Mammary microvascular endothelial cell (primary cell): ENCODE measurements around the gene MRPS22. TPM values are rescaled to one million over a fixed set of nuclear protein-coding genes. Genes with fewer than 3 reads are reported as not detected.

Source experiments
- total RNA-seq: library from RNA; depleted of rRNA; stranded (reverse); fragments of >200 nt; gene quantifications from 2 replicates; pipeline ENCODE4 v1.2.3, GENCODE V29; 2015

The MRPS22 gene
- 71.0 and 89.1 TPM in 2 replicates for total RNA-seq

DNA sequence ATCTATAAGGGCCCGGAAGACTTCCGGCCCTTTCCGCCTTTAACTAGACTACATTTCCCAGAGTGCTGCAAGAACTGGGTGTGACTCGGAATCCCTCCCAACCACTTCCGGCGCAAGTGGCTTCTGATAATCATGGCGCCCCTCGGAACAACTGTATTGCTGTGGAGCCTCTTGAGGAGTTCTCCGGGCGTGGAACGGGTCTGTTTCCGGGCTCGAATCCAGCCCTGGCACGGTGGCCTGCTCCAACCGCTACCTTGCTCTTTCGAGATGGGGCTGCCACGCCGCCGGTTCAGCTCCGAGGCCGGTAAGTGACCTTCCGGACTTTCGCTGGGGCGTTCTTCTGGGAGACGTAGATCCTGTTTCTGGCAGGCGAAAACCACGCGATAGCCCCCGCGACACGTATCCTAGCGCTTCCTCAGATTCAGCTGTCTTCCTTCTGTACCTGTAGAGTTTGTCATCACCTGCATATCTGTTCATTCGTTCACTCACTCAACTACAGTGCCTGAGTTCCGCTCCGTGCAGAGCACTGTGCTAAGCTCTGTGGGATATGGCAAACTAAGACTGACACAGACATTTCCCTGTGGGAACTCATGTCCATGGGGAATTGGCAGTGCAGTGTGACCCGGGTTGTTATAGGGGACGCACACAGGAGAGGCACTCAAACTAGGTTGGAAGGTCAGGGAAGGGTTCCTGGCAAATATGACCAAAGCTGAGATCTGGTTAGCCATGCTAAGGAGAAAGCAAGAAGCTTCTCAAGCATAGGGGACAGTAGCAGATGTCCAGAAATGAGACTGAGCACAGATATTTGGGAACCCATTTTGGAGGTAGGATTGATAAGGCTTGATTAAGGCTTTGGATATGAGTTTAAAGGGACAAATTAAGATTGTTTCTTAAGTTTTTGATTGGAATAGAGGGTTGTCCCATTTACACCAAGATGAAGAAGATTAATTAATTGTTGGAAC lies at the start of gene MRPS22:
TSS of gene MRPS22 (plus strand) at position 126 of the 962 bp plus-strand sequence. CDS start at position 133, 7 bp downstream.

DNA sequence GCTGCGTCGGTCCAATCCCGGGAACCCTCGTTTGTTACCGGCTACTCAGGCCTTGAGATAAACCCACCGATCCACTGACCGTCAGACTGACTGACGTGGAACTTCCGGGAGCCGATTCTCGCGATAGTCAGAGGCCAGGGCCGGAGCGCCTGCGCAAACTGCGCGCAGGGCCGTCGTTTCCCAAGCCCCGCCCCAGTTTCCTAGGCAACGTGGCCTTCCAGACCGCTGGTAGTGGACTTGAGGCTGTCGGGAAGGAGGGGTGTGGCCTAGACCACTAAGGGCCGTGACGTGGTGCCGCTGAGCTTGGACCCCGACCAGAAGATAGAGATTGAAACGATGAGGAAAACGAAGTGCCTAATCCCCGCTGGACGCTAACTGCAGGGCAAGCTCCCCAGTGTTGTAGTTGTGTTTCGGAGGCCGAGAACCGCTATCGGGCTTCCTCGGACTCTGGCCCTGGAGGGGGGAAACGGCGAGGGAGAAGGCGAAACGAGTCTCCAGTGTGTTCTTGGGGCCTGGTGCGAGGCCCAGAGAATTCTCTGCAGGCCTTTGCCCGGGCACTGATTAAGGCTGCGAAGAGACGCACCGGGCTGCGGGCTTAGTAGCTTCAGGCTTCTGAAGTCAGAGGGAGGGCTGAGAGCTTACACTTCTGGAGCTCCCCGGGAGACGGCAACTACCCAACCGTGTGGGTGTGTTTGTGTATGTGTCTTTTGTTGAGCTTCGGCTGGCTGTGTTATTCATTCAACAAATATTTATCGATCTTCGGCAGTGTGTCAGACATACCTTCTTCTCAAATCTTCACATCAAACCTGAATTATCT lies 45.9 kb downstream of the MRPS22 start, which contains the start of gene COPB2:
TSS of gene COPB2 (minus strand) at position 96 of the 817 bp plus-strand sequence. CDS start 97 bp downstream, outside the sequence.

Other genes starting within 250 kb of the MRPS22 start
- 107 and 110 TPM in 2 replicates for gene COPB2, start 45.6 kb downstream of the MRPS22 start, total RNA-seq
- not detected in 2 replicates for gene RBP2, start 132.5 kb downstream of the MRPS22 start, total RNA-seq
- gene RBP1, start 195.7 kb downstream of the MRPS22 start, total RNA-seq, result 10.9 and 17.4 TPM in 2 replicates